Left colon (tissue), 2 donors: ENCODE results near the gene CD8B2. TPM values are rescaled to one million over a fixed set of nuclear protein-coding genes. Genes with fewer than 3 reads are reported as not detected.
"Not testable (repeated sequence)": the region's sequence is repeated elsewhere in the genome, so short reads cannot be mapped to it uniquely, and the experiment has no call there.

ENCODE experiments used
- ATAC-seq: fragments of 200-7000 bp; cut with Tn5 transposase; one replicate; pipeline ENCODE4 v1.9.1; 2020; ENCODE audit warnings: mild to moderate bottlenecking, moderate library complexity
- DNase-seq, 2 donors: peaks; one replicate each; pipeline ENCODE4 v3.0.0-alpha.2; 2020
- intact Hi-C, 2 donors: fragments of 100-400 bp; cut with DNase I in 1 of 2; cut with micrococcal nuclease in 1 of 2; formaldehyde crosslinking; loops; one replicate each; pipeline versions ENCODE4 v1.11.2 to v1.14.0; 2022; cut with DNase I, micrococcal nuclease
- total RNA-seq, 2 donors: library from RNA; stranded (reverse); fragmentation: NEBNext Ultra II Directional; extraction: Animal tissue kit (Norgen Biotek cat#: 25700); gene quantifications; one replicate each; pipeline ENCODE4 v1.2.1, GENCODE V29; 2021
- donor health status: DM: no; HTN: no; CAD: no.
- donor health status: DM: yes; HTN: yes; CAD: no.

The CD8B2 gene
- total RNA-seq, 2 donors from 2014 or later: 0.06 to 0.08 TPM

GRCh38 chr2:106566484-106566883 is 79.3 kb downstream of the CD8B2 start:
- DNase-seq, intact Hi-C loops, ATAC-seq: not testable (repeated sequence)

GRCh38 chr2:106570316-106570715 is 83.2 kb downstream of the CD8B2 start:
- no peak for ATAC-seq
- DNase-seq: no peak
- intact Hi-C loops: no loop called here

Other genes with a start within 250 kb of the CD8B2 start
- gene RGPD3, start 19.0 kb upstream of the CD8B2 start, total RNA-seq: under 1 TPM; 0.06 to 0.24 TPM